Measurements from ENCODE around the gene CHRD. TPM values are rescaled to one million over a fixed set of nuclear protein-coding genes. Genes with fewer than 3 reads are reported as not detected.
"Not testable (repeated sequence)": the region's sequence is repeated elsewhere in the genome, so short reads cannot be mapped to it uniquely, and the experiment has no call there.

The CHRD gene
- total RNA-seq, 1 experiment from 2014 or later: 0.84 TPM

DNA sequence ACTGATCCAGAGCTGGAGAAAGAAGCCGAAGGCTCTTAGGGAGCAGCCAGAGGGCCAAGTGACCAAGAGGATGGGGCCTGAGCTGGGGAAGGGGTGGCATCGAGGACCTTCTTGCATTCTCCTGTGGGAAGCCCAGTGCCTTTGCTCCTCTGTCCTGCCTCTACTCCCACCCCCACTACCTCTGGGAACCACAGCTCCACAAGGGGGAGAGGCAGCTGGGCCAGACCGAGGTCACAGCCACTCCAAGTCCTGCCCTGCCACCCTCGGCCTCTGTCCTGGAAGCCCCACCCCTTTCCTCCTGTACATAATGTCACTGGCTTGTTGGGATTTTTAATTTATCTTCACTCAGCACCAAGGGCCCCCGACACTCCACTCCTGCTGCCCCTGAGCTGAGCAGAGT, 9.5 kb downstream of the CHRD start:
- DNase-seq (ENCODE audit: low read depth): no peak
- in situ Hi-C loops (cut with HindIII; ENCODE audit: low pct_unique_long_range_greater_than_20kb, low sequenced_read_pairs): no loop called here

DNA sequence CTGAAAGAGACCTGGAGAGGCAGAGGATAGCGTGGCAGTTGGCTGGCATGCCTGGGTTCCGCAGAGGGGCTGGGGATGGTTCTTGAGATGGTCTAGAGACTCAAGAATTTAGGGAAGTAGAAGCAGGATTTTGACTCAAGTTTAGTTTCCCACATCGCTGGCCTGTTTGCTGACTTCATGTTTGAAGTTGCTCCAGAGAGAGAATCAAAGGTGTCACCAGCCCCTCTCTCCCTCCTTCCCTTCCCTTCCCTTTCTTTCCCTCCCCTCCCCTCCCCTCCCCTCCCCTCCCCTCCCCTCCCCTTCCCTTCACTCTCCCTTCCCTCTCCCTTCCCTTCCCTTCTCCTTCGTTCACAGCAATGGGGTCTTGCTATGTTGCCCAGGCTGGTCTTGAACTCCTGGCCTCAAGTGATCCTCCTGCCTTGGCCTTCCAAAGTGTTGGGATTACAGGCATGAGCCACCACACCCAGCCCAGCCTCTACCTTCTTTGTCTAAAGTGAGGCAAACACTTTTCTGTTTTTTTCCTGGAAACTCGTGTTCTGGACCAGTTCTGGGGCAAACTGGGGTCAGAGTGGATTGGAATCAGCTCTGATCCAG, 10.2 kb downstream of the CHRD start:
- no peak for DNase-seq (ENCODE audit: low read depth)
- in situ Hi-C loops (cut with HindIII; ENCODE audit: low pct_unique_long_range_greater_than_20kb, low sequenced_read_pairs): no loop called here

DNA sequence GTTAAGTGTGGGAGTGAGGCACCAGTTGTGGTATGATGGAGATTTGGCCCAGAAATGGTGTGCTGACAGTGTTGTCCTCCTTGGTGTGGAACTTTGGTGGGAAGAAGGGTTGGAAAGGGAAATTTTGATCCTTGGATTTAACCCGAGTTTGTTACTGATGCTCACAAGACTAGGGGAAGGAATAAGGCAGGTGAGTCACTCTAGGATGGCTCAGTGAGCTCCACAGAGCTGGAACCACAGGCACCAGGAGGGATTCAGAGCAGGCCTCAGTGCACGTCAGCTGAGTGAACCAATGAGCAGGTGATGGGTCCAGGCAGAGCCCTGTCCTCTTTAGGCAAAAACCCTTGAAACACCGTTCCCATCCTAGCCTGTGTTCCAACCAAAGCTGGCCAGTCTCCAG, 11.4 kb downstream of the CHRD start:
- peak; percentile 26 for DNase-seq (ENCODE audit: low read depth)
- in situ Hi-C loops (cut with HindIII; ENCODE audit: low pct_unique_long_range_greater_than_20kb, low sequenced_read_pairs): no loop called here

DNA sequence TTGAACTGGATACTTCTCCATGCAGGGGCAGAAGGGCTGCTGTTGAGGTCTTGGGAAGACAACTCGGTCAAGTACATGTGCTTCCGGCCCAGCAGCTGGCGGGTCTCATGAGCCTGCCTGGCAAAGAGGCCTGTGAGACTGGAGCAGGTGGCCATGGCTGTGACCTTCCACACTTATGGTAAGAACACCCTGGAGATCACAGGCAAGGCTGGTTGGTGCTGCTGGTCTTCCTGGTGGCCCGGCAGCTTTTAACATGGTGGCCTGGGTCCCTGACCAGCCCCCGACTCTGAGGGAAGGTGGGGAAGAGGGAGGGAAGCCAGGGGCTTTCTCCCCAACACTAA, 15.4 kb downstream of the CHRD start:
- in situ Hi-C loops (cut with HindIII; ENCODE audit: low pct_unique_long_range_greater_than_20kb, low sequenced_read_pairs): no loop called here

DNA sequence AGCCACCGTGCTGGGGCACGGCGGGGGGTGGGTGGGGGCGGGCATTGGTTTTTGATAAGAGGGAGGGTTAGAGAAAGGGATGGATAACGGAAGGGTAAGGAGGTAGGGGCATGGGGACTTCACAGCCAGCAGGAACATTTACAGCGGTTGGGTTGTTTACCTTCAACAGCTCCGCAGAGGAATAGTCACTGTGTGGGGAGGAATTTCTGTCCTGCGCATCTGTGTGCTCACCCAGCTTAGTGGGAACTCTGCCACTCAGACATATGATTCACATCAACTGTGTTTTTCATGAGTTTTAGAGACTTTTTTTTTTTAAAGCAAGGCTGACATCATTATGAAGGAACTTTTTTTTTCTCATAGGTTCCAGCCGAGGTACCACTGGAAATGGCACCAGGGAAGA, 19.6 kb downstream of the CHRD start:
- no peak for DNase-seq (ENCODE audit: low read depth)
- in situ Hi-C loops (cut with HindIII; ENCODE audit: low pct_unique_long_range_greater_than_20kb, low sequenced_read_pairs): no loop called here

More for the DNA sequence above, 15.4 kb downstream of the CHRD start:
- DNase-seq (ENCODE audit: low read depth): no peak

DNA sequence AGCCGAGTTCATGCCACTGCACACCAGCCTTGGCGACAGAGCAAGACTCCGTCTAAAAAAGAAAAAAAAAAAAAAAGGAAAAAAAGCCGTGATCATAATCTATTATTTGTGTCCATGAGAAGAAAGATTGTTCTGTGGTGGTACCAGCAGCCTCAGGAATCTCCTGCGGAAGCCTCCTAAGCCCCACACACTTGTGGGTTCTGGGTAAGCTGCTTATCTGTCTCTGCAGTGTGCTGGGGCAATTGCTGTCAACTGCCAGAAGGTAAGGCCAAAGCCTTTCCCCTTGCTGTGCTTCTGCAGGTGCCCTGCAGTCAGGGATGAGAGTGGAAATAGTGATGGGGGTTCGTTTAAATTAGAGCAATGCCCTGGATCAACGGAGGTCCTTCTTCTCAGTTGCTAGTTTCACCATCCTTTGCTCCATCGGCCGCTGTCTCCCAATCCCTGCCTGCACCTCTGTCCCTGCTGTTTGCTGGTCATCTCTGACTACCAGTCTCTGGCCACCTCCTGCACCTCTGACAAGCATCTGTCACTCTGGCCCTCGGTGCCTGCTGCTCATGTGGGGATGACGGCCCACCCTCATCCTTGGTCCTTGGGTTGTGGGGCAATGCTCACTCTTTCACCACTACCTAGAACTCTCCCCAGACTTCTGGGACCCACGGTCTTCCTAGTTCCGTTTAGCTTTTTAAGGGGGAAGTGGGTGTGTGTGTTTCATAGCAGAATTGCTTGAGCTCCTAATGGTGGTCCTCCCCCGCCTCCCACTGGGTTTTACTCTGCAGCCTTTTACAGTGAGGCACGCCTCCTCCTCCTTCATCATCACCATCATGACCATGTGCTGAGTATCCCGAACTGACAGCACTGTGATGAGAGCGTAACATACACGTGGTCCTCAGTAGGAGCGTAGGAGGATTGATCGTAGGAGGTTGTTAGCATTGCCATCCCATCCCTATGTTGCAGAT, 25.5 kb downstream of the CHRD start:
- DNase-seq (ENCODE audit: low read depth): no peak
- in situ Hi-C loops (cut with HindIII; ENCODE audit: low pct_unique_long_range_greater_than_20kb, low sequenced_read_pairs): no loop called here

DNA sequence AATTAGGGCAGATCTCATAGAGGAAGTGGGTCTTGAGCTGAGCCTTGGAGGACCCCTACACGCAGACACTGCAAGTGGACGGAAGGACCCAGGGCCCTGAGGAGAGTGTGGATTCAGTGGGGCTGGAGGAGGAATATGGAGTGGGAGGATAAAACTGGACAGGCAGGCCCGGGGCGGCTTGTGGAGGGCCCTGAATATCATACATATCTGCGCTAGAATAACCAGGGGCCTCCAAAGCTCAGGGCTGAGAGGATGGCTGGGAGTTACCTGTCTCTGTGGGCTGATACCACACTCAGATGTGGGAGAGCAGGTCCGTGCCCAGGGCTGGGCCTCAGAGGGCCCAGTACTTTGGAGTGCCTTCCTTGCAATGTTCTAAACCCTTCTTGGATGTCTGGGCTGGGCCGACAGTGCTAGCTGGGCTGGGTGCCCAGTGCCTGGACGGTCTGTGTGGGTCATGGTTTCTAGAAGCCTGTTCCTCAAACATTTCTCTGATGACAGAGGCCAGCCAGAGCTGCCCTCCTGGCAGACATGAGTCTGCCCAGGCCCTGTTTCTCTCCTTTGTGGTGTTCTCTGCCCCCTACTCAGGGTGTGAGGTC, 29.6 kb downstream of the CHRD start:
- no peak for DNase-seq (ENCODE audit: low read depth)
- in situ Hi-C loops (cut with HindIII; ENCODE audit: low pct_unique_long_range_greater_than_20kb, low sequenced_read_pairs): no loop called here

DNA sequence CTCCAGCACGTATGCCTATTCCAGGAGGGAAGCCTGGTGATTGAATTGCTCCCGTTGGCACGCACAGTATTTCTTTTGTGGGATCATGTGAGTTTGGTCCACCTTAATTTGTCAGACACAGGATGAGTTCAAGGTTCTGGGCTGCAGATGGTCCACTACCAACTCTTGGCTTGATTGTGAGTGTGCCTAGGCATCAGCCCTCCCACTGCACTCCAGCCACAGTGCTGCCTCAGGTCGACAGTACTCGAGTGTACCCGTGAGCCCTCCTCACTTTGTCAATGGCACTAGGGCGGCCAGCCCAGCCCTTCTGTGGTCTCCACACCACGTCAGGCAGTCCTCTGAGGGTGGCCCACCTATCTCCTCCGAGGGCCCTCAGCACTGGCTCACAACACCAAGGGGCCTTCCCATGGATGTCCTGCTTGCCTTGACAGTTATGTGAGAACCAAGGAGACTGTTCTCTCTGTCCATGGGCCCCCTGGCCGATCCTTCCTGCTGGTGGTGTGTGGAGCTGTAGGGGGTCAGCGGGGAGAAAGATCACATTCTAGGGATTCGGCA, 30.2 kb downstream of the CHRD start:
- DNase-seq (ENCODE audit: low read depth): no peak
- in situ Hi-C loops (cut with HindIII; ENCODE audit: low pct_unique_long_range_greater_than_20kb, low sequenced_read_pairs): no loop called here

DNA sequence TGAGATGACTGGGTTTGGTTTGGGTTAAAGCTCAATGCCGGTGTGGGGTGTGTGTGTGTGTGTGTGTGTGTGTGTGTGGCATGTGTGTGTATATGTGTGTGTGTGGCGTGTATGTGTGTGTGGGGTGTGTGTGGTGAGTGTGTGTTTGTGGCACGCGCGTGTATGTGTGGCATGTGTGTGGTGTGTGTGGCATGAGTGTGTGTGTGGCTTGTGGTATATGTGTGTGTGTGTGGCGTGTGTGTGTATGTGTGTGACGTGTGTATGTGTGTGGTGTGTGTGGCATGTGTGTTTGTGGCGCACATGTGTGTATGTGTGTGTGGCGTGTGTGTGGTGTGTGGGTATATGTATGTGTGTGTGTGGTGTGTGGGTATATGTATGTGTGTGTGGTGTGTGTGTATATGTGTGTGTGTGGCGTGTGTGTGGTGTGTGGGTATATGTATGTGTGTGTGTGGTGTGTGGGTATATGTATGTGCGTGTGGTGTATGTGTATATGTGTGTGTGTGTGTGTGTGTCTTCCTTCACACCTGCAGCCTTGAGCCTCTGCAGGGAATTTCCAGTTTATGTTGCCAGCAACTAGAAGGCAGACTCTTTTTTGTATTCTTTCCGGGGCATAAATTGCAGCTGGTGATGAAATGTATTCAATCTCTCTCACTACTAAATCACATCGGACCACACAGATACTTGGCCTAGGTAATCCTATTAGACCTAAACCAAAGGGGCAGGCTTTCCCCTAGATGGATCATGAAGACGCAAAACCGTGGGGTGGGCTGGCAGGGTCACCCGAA, 34.8 kb downstream of the CHRD start:
- DNase-seq (ENCODE audit: low read depth): no peak
- in situ Hi-C loops (cut with HindIII; ENCODE audit: low pct_unique_long_range_greater_than_20kb, low sequenced_read_pairs): no loop called here

DNA sequence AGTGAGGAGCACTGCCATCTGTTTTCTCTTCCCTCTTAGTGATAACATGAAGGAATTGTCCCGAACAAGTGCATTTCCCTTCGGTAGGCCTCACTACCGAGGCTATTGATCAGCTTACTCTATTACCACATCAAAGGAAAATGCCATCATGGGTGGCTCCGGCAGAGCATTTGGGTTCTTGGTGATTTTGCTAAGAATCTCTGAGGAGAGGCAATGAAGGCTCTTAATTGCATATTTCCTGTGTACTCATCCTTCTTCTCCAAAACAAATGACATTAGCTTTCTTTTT, 35.3 kb downstream of the CHRD start:
- DNase-seq (ENCODE audit: low read depth): no peak
- in situ Hi-C loops (cut with HindIII; ENCODE audit: low pct_unique_long_range_greater_than_20kb, low sequenced_read_pairs): no loop called here

DNA sequence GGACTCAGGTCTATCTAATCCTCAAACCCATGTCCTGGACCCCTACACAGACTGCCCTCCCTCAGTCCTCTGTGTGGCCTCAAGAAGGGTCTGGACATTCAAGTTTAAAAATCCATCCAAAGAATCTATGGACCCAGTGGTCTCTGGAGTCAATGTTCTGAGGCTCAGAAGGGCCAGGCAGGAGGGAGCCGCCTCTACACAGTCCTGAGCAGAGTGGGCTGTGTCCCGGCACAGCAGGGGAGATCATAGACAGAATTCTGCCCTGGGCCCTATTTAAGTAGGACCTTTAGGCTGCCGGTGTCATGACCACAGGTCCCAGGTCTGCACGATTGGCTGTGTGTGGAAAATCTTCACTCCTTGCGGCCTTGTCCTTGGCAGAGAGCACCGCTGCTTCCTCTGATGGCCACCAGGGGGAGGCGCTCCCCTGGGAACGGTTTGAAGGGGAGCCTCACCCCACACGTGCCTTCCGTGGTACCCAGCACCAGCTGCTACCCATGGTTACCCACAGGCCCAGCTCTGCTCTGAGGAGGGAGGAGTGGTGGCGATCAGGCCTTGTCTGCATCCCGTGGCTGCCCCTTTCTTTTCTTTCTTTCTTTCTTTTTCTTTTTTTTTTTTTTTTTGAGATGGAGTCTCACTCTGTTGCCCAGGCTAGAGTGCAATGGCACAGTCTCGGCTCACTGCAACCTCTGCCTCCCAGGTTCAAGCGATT, 37.9 kb downstream of the CHRD start:
- in situ Hi-C loops (cut with HindIII; ENCODE audit: low pct_unique_long_range_greater_than_20kb, low sequenced_read_pairs): no loop called here
- DNase-seq (ENCODE audit: low read depth): peak; percentile 42

DNA sequence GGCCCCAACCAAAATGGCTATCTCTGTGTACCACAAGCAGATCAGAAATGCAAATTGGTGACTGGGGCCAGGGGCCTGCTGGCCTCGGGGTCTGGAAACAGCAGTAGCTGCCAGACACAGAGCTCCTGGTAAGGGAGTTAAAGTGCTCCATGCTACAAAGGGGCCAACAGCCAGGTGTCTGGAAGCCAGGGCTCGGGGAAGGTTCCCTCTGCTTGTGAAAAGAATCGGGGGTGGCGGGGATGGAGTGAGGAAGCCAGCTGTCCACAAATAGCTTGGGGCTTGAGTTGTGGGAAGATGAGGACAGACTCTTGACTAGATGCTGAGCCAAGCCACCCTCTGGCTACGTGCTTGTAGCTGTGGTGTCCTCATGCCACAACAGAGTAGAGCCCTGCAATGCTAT, 39.3 kb downstream of the CHRD start:
- in situ Hi-C loops (cut with HindIII; ENCODE audit: low pct_unique_long_range_greater_than_20kb, low sequenced_read_pairs): no loop called here
- DNase-seq (ENCODE audit: low read depth): no peak

DNA sequence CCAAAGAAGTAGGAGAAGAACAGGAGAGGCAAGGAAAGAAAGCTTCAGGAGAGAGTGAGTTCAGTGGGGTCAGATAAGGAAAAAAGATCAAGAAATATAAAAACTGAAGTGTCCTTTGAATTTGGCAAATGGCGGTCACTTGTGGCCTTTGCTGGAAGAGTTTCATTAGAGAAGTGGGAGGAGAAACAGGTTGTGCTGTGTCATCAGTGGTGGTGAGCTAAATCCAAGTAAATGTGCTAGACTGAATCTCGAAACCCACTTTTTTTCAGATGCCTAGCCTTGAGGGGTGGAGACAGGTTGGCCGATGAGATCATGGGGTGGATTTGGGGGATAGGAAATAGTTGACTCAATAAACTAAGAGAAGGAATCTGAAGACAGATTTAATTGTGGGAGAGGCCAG, 43.7 kb downstream of the CHRD start:
- no peak for DNase-seq (ENCODE audit: low read depth)
- in situ Hi-C loops (cut with HindIII; ENCODE audit: low pct_unique_long_range_greater_than_20kb, low sequenced_read_pairs): no loop called here

DNA sequence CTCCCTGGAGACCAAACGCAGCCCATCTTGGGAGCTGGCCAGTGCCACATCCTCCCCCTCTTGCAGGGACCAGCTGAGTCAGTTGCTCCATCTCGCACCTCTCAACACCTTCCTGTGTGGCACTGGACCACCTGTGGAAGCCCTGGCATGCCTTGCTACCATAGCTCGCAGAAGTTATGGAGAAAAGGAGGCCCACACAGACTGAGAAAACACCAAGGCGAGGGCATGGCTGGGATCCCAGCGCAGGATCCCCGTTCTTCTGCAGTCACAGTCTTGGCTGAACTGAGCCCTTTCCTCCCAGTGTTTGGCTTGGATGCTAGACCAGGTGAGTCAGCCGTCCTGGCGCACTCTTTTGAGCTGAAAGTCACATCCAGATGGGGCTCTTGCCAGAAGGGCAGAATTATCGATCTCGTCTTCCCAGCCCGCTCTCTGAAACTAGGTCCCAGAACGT, 46.9 kb downstream of the CHRD start:
- DNase-seq (ENCODE audit: low read depth): no peak

DNA sequence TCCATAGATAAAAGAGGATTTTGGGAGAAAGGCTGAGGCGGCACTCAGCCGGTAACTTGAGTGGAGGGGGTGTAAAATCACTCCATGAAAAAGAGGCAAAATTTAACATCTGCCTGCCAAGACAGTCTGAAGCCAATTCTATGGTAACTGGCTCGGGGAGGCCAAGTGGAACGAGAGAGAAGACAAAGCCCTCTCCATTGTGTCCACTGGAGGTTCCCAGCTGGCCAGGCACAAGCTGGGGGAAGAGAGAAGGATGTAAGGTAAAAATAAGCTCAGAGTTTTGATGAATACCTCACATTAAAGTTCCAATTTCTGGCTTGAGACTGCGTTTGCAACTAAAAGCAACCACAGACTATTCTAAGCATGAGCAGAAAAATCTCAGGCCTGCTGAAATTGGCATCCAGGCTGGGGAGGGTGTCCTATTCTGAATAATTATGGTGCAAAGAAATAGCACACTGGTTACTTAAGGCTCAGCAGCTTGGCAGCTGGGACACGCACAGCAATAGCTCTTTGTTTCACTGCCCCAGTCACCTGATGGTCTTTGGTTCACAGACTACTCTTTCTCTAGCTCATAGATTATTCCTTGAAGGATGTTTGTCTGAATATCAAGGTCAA, 48.8 kb downstream of the CHRD start:
- DNase-seq (ENCODE audit: low read depth): no peak
- in situ Hi-C loops (cut with HindIII; ENCODE audit: low pct_unique_long_range_greater_than_20kb, low sequenced_read_pairs): no loop called here

More for the DNA sequence above, 46.9 kb downstream of the CHRD start:
- in situ Hi-C loops (cut with HindIII; ENCODE audit: low pct_unique_long_range_greater_than_20kb, low sequenced_read_pairs): no loop called here

DNA sequence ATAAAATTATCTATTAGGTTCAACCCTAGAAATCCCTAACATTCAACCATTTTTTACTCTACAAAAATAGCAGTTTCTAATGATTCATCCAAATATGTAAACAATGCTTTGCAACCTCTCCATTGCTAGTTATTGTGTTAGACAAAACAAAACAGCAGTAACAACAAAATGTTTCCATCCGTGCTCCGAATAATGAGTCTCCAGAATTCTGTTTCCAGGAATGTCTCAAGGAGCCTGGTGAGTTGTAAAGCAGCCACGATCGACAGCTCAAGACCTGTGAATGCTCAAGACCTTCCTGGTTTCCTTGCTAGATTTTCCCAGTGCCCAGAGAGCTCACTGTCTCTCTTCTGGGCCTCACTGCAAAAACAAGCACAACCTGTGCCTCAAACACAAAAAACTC, 49.9 kb downstream of the CHRD start:
- in situ Hi-C loops (cut with HindIII; ENCODE audit: low pct_unique_long_range_greater_than_20kb, low sequenced_read_pairs): no loop called here
- DNase-seq (ENCODE audit: low read depth): no peak

DNA sequence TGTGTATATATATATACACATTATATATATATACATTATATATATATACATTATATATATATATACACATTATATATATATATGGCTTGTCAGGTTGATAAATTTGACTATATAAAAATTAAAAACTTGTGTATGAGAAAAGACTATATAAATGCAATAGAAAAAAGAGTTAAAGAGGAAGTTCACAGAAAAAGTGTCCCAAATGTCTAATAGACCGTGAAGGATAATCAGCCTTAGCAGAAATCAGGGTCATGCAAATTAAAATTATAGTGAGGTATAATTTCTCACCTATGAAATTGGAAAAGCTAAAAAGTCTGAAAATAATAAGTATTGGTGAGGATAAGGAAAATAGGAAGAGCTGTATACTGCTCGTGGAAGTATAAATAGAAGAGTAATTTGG, 51.1 kb downstream of the CHRD start:
- DNase-seq (ENCODE audit: low read depth): no peak
- in situ Hi-C loops (cut with HindIII; ENCODE audit: low pct_unique_long_range_greater_than_20kb, low sequenced_read_pairs): no loop called here

DNA sequence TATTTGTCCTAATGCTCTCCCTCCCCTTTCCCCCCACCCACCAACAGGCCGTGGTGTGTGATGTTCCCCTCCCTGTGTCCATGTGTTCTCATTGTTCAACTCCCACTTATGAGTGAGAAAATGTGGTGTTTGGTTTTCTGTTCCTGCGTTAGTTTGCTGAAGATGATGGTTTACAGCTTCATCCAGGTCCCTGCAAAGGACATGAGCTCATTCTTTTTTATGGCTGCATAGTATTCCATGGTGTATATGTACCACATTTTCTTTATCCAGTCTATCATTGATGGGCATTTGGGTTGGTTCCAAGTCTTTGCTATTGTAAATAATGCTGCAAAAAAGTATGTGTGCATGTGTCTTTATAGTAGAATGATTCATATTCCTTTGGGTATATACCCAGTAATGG, 53.3 kb downstream of the CHRD start:
- DNase-seq (ENCODE audit: low read depth); in situ Hi-C loops (cut with HindIII; ENCODE audit: low pct_unique_long_range_greater_than_20kb, low sequenced_read_pairs): not testable (repeated sequence)

Measured in Caki2 (cell line).